Fibroblast of lung (primary cell): ENCODE measurements around the gene CTNNA1. TPM values are rescaled to one million over a fixed set of nuclear protein-coding genes. Genes with fewer than 3 reads are reported as not detected.
A peak's percentile ranks its signal among the peaks of the same experiment; 100 is the strongest.

Experiments used
- DNase-seq, 2 donors: peaks; one replicate each; pipeline versions ENCODE4 v3.0.0 to v3.0.0-alpha.2; 2010; ENCODE audit warnings: low read depth in 2 of 2
- H2AFZ ChIP-seq: 2 replicates; pipeline ENCODE4 v1.5.1; 2012; ENCODE audit warnings: low read length, control low read depth, inconsistent platforms
- H3K27ac ChIP-seq: 2 replicates; pipeline ENCODE4 v1.5.1; 2011; ENCODE audit warnings: low read length, control low read depth; ENCODE audit not compliant: insufficient read depth
- H3K27me3 ChIP-seq: 2 replicates; pipeline ENCODE4 v1.5.1; 2011; ENCODE audit warnings: mild to moderate bottlenecking, low read length; ENCODE audit not compliant: control insufficient read depth, insufficient read depth
- H3K36me3 ChIP-seq: 2 replicates; pipeline ENCODE4 v1.5.1; 2011; ENCODE audit warnings: low read length; ENCODE audit not compliant: control insufficient read depth, insufficient read depth
- H3K4me1 ChIP-seq: 2 replicates; pipeline ENCODE4 v1.5.1; 2011; ENCODE audit warnings: low read length; ENCODE audit not compliant: control insufficient read depth, insufficient read depth; ENCODE audit errors: extremely low read depth
- H3K4me2 ChIP-seq: 2 replicates; pipeline ENCODE4 v1.5.1; 2011; ENCODE audit warnings: low read length, control low read depth; ENCODE audit not compliant: insufficient read depth; ENCODE audit errors: extremely low read depth
- H3K4me3 ChIP-seq, 4 experiments: fragments of 200-600 bp in 1 of 4; sonication (generic) in 1 of 4; replicated peaks in 1 of 4; 2 replicates each; pipeline ENCODE4 v1.5.1; 2011 to 2016; ENCODE audit warnings: low read length in 4 of 4, low read depth in 3 of 4, mild to moderate bottlenecking in 3 of 4, control low read depth in 2 of 4, inconsistent platforms in 1 of 4, mixed read lengths in 1 of 4; ENCODE audit not compliant: insufficient read depth in 1 of 4; ENCODE audit errors: control extremely low read depth in 1 of 4
- H3K79me2 ChIP-seq: 2 replicates; pipeline ENCODE4 v1.5.1; 2012; ENCODE audit warnings: mild to moderate bottlenecking, low read length, inconsistent platforms; ENCODE audit not compliant: control insufficient read depth, insufficient read depth
- H3K9ac ChIP-seq: 2 replicates; pipeline ENCODE4 v1.5.1; 2011; ENCODE audit warnings: mild to moderate bottlenecking, low read length, control low read depth; ENCODE audit not compliant: insufficient read depth
- H3K9me3 ChIP-seq: 2 replicates; pipeline ENCODE4 v1.5.1; 2012; ENCODE audit warnings: low read depth, low read length; ENCODE audit not compliant: control insufficient read depth, insufficient read depth
- H4K20me1 ChIP-seq: 2 replicates; pipeline ENCODE4 v1.5.1; 2011; ENCODE audit warnings: low read length; ENCODE audit not compliant: control insufficient read depth, insufficient read depth; ENCODE audit errors: extremely low read depth
- CTCF ChIP-seq, 2 donors: IDR thresholded peaks in 1 of 2; conservative IDR thresholded peaks in 1 of 2; 1 replicate in 1 of 2; 2 replicates in 1 of 2; pipeline ENCODE4 v1.5.1; 2011 to 2012; ENCODE audit warnings: low read length in 2 of 2, control low read depth in 1 of 2, inconsistent platforms in 1 of 2, low read depth in 1 of 2, mild to moderate bottlenecking in 1 of 2
- EZH2 ChIP-seq: IDR thresholded peaks from 2 replicates; pipeline ENCODE4 v1.5.1; 2012; ENCODE audit warnings: low read length, control low read depth, mild to moderate bottlenecking; ENCODE audit errors: missing control alignments
- polyA plus RNA-seq, 2 donors: library from polyadenylated mRNA; depleted of rRNA in 1 of 2; stranded (reverse) in 1 of 2; unstranded in 1 of 2; fragments of >200 nt; gene quantifications; 2 replicates each; pipeline ENCODE4 v1.2.1, GENCODE V29; 2011 to 2012; ENCODE audit warnings: missing spikeins in 1 of 2
- total RNA-seq: library from RNA; depleted of rRNA; stranded (reverse); fragments of >200 nt; gene quantifications from 2 replicates; pipeline ENCODE4 v1.2.1, GENCODE V29; 2014

Gene CTNNA1
- total and polyA plus RNA-seq, 2 donors (not counting 1 experiment from before 2014, with no cell fraction given), result 181 to 557 TPM

- no peaks in the 10 kb centered on the region for H3K27me3 ChIP-seq
- H3K9me3 ChIP-seq, result no peaks in the 10 kb centered on the region
- no peaks in the 10 kb centered on the region for H4K20me1 ChIP-seq
- H3K9ac ChIP-seq, result no peak overlapping the region
- H3K27ac ChIP-seq, result peak overlapping the region; percentile 53
- no peak overlapping the region for H2AFZ ChIP-seq
- no peak for DNase-seq
- H3K4me1 ChIP-seq, result no peaks in the 10 kb centered on the region
- TF ChIP-seq CTCF (conservative IDR thresholded peaks at IDR 0.05 in 1 of 2, IDR thresholded peaks at IDR 0.05 in 1 of 2; ENCODE audit: low read depth in 1 of 2, low read length in 2 of 2), result no peak
- no peak for TF ChIP-seq EZH2
- peaks cover 44% of the 10 kb centered on the region for H3K79me2 ChIP-seq
- peak overlapping the region in 2 of 4 experiments; percentile 59 to 68 for H3K4me3 ChIP-seq
- H3K36me3 ChIP-seq, result no peaks in the 10 kb centered on the region
- no peak overlapping the region for H3K4me2 ChIP-seq
Measured at GRCh38 chr5:138875552-138875875, 122.3 kb downstream of the CTNNA1 start.

GRCh38 chr5:138875946-138876345, 122.7 kb downstream of the CTNNA1 start:
- no peak for DNase-seq
- Histone ChIP-seq H3K4me3 (no peak overlapping the region), H3K4me2 (no peak overlapping the region), H3K27ac (no peak overlapping the region), H3K9me3 (no peaks in the 10 kb centered on the region), H3K4me1 (no peaks in the 10 kb centered on the region), H3K27me3 (no peaks in the 10 kb centered on the region), H4K20me1 (no peaks in the 10 kb centered on the region), H2AFZ (no peak overlapping the region), H3K36me3 (no peaks in the 10 kb centered on the region), H3K9ac (no peak overlapping the region), H3K79me2 (peaks cover 45% of the 10 kb centered on the region)
- TF ChIP-seq EZH2 (no peak), CTCF (conservative IDR thresholded peaks at IDR 0.05 in 1 of 2, IDR thresholded peaks at IDR 0.05 in 1 of 2; ENCODE audit: low read depth in 1 of 2, low read length in 2 of 2) (no peak)

GRCh38 chr5:138876811-138877210, 123.6 kb downstream of the CTNNA1 start:
- Histone ChIP-seq H3K9me3 (no peaks in the 10 kb centered on the region), H3K27ac (no peak overlapping the region), H3K27me3 (no peaks in the 10 kb centered on the region), H3K79me2 (peaks cover 45% of the 10 kb centered on the region), H3K4me3 (no peak overlapping the region), H3K4me1 (no peaks in the 10 kb centered on the region), H2AFZ (no peak overlapping the region), H3K4me2 (no peak overlapping the region), H4K20me1 (no peaks in the 10 kb centered on the region), H3K9ac (no peak overlapping the region), H3K36me3 (no peaks in the 10 kb centered on the region)
- TF ChIP-seq CTCF (conservative IDR thresholded peaks at IDR 0.05 in 1 of 2, IDR thresholded peaks at IDR 0.05 in 1 of 2; ENCODE audit: low read depth in 1 of 2, low read length in 2 of 2), result no peak
- TF ChIP-seq EZH2, result no peak
- no peak for DNase-seq
